Lung (tissue), 12 donors: Measurements from ENCODE around the gene SPR. TPM values are rescaled to one million over a fixed set of nuclear protein-coding genes. Genes with fewer than 3 reads are reported as not detected.

Source experiments
- ATAC-seq: fragments of 200-7000 bp; cut with Tn5 transposase; one replicate; pipeline ENCODE4 v1.9.1; 2020; ENCODE audit warnings: moderate number of reproducible peaks; ENCODE audit not compliant: insufficient read depth, low FRiP score
- DNase-seq, 3 donors: peaks; one replicate each; pipeline ENCODE4 v3.0.0-alpha.2; 2013 to 2017
- H3K27ac ChIP-seq, 2 donors: one replicate each; pipeline ENCODE4 v1.5.1; 2013; ENCODE audit warnings: mild to moderate bottlenecking in 2 of 2, moderate library complexity in 2 of 2, control low read depth in 1 of 2, inconsistent platforms in 1 of 2, low read depth in 1 of 2, low read length in 1 of 2
- H3K27me3 ChIP-seq, 3 donors: one replicate each; pipeline ENCODE4 v1.5.1; 2013; ENCODE audit warnings: low read length in 2 of 3; ENCODE audit not compliant: control insufficient read depth in 3 of 3, insufficient read depth in 3 of 3
- H3K36me3 ChIP-seq, 4 donors: one replicate each; pipeline ENCODE4 v1.5.1; 2013; ENCODE audit warnings: low read length in 4 of 4, mild to moderate bottlenecking in 1 of 4, moderate library complexity in 1 of 4; ENCODE audit not compliant: control insufficient read depth in 4 of 4, insufficient read depth in 4 of 4
- H3K4me1 ChIP-seq, 5 donors: one replicate each; pipeline ENCODE4 v1.5.1; 2013; ENCODE audit warnings: low read length in 5 of 5, mild to moderate bottlenecking in 2 of 5, moderate library complexity in 1 of 5; ENCODE audit not compliant: control insufficient read depth in 5 of 5, insufficient read depth in 5 of 5
- H3K4me3 ChIP-seq: one replicate; pipeline ENCODE4 v1.5.1; 2013; ENCODE audit warnings: mild to moderate bottlenecking, control low read depth, moderate library complexity
- H3K9ac ChIP-seq, 2 donors: one replicate each; pipeline ENCODE4 v1.5.1; 2013; ENCODE audit warnings: low read length in 2 of 2, control low read depth in 1 of 2; ENCODE audit not compliant: insufficient read depth in 1 of 2
- H3K9me3 ChIP-seq, 4 donors: one replicate each; pipeline ENCODE4 v1.5.1; 2013; ENCODE audit warnings: low read length in 3 of 4, mild to moderate bottlenecking in 1 of 4, moderate library complexity in 1 of 4; ENCODE audit not compliant: control insufficient read depth in 4 of 4, insufficient read depth in 3 of 4
- WGBS, 2 donors: extraction: QIAGEN DNeasy Blood & Tissue Kit; methylation state at CpG; one replicate each; pipeline ENCODE4 v1.1.7; 2013; 5-methylcytosine and 5-hydroxymethylcytosine counted together
- polyA plus RNA-seq, 2 donors: library from polyadenylated mRNA; stranded (reverse); fragments of 200-250 nt; gene quantifications; one replicate each; pipeline ENCODE4 v1.2.1, GENCODE V29; 2013
- total RNA-seq, 2 donors: library from RNA; depleted of rRNA in 1 of 2; stranded (reverse); fragments of >200 nt in 1 of 2; gene quantifications; one replicate each; pipeline ENCODE4 v1.2.1, GENCODE V29; 2014 to 2021
- TF ChIP-seq, protein P1 (sequence below): IDR thresholded peaks from 2 replicates; pipeline ENCODE4 v1.5.1; 2012; ENCODE audit warnings: mild to moderate bottlenecking; ENCODE audit errors: control extremely low read depth, extremely low read depth
- donor health status: control.
- donor health status: control.
- donor health status: Bipolar disorder and iron deficiency.
- donor health status: healthy.
- donor health status: DM: yes; HTN: yes; CAD: no.

SPR gene
- total and polyA plus RNA-seq, 4 donors, result 11.1 to 38.0 (median 31.9) TPM

GRCh38 chr2:72924353-72925240 is 37.4 kb downstream of the SPR start:
- no peak for ATAC-seq
- peak overlapping the region; percentile 5 for H3K4me3 ChIP-seq

GRCh38 chr2:72925328-72925943 is 38.2 kb downstream of the SPR start:
- Histone ChIP-seq H3K9me3 (peaks cover 0 to 12% (median 0%) of the 10 kb centered on the region in 4 donors), H3K9ac (no peak overlapping the region), H3K4me1 (peaks cover 0 to 15% (median 0%) of the 10 kb centered on the region in 5 donors), H3K27me3 (peaks cover 9 to 100% (median 95%) of the 10 kb centered on the region in 3 donors), H3K4me3 (no peak overlapping the region), H3K36me3 (no peaks in the 10 kb centered on the region), H3K27ac (no peak overlapping the region)
- 7 to 9% methylated on average over 26 of the region's 26 CpGs for WGBS, 2 donors
- TF ChIP-seq, protein P1, sequence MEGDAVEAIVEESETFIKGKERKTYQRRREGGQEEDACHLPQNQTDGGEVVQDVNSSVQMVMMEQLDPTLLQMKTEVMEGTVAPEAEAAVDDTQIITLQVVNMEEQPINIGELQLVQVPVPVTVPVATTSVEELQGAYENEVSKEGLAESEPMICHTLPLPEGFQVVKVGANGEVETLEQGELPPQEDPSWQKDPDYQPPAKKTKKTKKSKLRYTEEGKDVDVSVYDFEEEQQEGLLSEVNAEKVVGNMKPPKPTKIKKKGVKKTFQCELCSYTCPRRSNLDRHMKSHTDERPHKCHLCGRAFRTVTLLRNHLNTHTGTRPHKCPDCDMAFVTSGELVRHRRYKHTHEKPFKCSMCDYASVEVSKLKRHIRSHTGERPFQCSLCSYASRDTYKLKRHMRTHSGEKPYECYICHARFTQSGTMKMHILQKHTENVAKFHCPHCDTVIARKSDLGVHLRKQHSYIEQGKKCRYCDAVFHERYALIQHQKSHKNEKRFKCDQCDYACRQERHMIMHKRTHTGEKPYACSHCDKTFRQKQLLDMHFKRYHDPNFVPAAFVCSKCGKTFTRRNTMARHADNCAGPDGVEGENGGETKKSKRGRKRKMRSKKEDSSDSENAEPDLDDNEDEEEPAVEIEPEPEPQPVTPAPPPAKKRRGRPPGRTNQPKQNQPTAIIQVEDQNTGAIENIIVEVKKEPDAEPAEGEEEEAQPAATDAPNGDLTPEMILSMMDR, result no peak
- peak in 2 of 3 donors; percentile 9 to 15 for DNase-seq
- no peak for ATAC-seq

More at GRCh38 chr2:72924353-72925240, 37.4 kb downstream of the SPR start:
- Histone ChIP-seq H3K27ac (no peak overlapping the region), H3K9ac (no peak overlapping the region), H3K27me3 (peaks cover 9 to 100% (median 97%) of the 10 kb centered on the region in 3 donors), H3K4me1 (peaks cover 0 to 22% (median 0%) of the 10 kb centered on the region in 5 donors), H3K9me3 (peaks cover 0 to 12% (median 0%) of the 10 kb centered on the region in 4 donors), H3K36me3 (no peaks in the 10 kb centered on the region)
- peak in 2 of 3 donors; percentile 35 to 37 for DNase-seq
- WGBS, 2 donors, result 3 to 4% methylated on average over 57 to 61 of the region's 61 CpGs
- TF ChIP-seq, protein P1, result no peak

GRCh38 chr2:72926368-72926767 is 39.2 kb downstream of the SPR start:
- H3K27me3 ChIP-seq, result peaks cover 9 to 93% (median 87%) of the 10 kb centered on the region in 3 donors
- peaks cover 0 to 12% (median 0%) of the 10 kb centered on the region in 4 donors for H3K9me3 ChIP-seq
- H3K36me3 ChIP-seq, result no peaks in the 10 kb centered on the region
- peaks cover 0 to 10% (median 0%) of the 10 kb centered on the region in 5 donors for H3K4me1 ChIP-seq
- TF ChIP-seq, protein P1, result no peak
- no peak overlapping the region for H3K9ac ChIP-seq
- 15% methylated on average over 4 of the region's 4 CpGs for WGBS, 2 donors
- no peak overlapping the region for H3K4me3 ChIP-seq
- H3K27ac ChIP-seq, result no peak overlapping the region
- ATAC-seq (no peak), DNase-seq (no peak)
